PC-9 (cell line): ENCODE measurements around the gene TAS2R4.

Experiments
- EZH2 ChIP-seq: fragments of 200-600 bp; sonication (generic); IDR thresholded peaks from 2 replicates; pipeline ENCODE4 v1.8.0; 2017; ENCODE audit warnings: antibody characterized with exemption, low read depth
- TF ChIP-seq, protein P1 (sequence below): fragments of 200-600 bp; sonication (generic); conservative IDR thresholded peaks from 2 replicates; pipeline ENCODE4 v1.6.1; 2017; ENCODE audit warnings: mixed run types, antibody characterized with exemption, mild to moderate bottlenecking, moderate library complexity

DNA sequence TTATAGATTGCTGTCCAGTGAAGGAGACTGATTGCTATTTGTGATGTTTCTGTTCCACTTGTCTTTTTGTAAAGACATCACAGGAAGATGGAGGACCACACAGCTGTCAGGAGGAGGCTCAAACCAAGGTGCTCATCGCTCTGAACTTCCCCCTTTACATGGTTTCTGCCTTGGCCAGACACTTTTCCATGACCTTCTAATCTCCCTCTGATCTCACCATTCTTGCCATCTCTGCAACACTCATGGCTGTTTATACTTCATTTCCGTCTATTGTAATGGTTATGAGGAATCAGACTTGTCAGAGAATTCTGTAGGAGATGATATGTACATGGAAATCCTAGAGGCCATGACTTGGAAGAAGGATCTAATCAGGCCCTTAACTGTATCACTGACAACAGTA, 11.8 kb downstream of the TAS2R4 start:
- TF ChIP-seq, protein P1, sequence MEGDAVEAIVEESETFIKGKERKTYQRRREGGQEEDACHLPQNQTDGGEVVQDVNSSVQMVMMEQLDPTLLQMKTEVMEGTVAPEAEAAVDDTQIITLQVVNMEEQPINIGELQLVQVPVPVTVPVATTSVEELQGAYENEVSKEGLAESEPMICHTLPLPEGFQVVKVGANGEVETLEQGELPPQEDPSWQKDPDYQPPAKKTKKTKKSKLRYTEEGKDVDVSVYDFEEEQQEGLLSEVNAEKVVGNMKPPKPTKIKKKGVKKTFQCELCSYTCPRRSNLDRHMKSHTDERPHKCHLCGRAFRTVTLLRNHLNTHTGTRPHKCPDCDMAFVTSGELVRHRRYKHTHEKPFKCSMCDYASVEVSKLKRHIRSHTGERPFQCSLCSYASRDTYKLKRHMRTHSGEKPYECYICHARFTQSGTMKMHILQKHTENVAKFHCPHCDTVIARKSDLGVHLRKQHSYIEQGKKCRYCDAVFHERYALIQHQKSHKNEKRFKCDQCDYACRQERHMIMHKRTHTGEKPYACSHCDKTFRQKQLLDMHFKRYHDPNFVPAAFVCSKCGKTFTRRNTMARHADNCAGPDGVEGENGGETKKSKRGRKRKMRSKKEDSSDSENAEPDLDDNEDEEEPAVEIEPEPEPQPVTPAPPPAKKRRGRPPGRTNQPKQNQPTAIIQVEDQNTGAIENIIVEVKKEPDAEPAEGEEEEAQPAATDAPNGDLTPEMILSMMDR, result no peak
- TF ChIP-seq EZH2, result no peak
